Spleen (tissue), 7 donors: ENCODE data around the gene SH3RF1.

Experiments
- POLR2A ChIP-seq, 3 donors: fragments of 450-650 bp; IDR thresholded peaks; one replicate each; pipeline ENCODE4 v1.5.1; 2017; ENCODE audit warnings: antibody characterized with exemption in 3 of 3, mild to moderate bottlenecking in 1 of 3
- POLR2AphosphoS5 ChIP-seq, 3 donors: sonication (generic); formaldehyde crosslinking; IDR thresholded peaks; one replicate each; pipeline ENCODE4 v1.5.1; 2017; ENCODE audit warnings: antibody characterized with exemption in 3 of 3
- TF ChIP-seq, protein P1 (sequence below), 11 experiments: fragments of 200-600 bp in 7 of 11; fragments of 450-650 bp in 4 of 11; sonication (generic) in 4 of 11; IDR thresholded peaks in 8 of 11; conservative IDR thresholded peaks in 3 of 11; 1 replicate in 7 of 11; 2 replicates in 4 of 11; pipeline versions ENCODE4 v1.4.0 to v1.8.0; 2016 to 2021; ENCODE audit warnings: antibody characterized with exemption in 11 of 11, inconsistent platforms in 4 of 11, mild to moderate bottlenecking in 1 of 11
- donor health status: DM: no; HTN: no; CAD: no; lungs with moderate emphysema.
- donor health status: DM: no; HTN: no; CAD: no.
- donor health status: DM: no; HTN: no; CAD: no.

DNA sequence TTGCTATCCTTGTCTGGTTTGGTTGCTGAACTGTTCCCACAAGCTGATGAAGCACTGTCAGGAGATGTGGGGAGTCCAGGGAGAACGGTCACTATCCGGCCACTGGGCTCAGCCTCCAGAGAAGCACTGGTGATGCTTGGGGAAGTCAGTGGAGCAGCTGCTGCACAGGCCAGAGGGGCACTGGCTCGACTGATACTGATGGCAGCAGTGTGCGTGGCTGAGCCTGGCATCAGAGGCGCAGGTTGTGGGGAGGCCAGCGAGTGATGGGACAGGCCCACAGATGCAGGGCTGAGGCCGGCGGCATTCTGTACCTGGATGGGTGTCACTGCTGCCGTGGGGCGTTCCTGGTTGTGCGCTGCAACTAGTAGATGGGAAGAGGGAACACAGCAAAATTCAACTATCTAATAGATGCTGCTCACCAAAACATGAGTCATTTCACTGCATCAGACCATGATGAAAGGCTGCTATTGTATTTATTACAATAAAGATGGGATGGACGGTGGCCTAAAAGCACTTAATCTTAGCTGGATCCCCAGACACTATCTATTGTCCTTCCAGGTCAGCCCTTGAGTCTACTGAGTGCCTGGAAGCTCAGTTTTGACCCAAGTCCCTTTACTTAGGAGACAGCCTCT is 154.4 kb downstream of the SH3RF1 start:
- TF ChIP-seq, protein P1, sequence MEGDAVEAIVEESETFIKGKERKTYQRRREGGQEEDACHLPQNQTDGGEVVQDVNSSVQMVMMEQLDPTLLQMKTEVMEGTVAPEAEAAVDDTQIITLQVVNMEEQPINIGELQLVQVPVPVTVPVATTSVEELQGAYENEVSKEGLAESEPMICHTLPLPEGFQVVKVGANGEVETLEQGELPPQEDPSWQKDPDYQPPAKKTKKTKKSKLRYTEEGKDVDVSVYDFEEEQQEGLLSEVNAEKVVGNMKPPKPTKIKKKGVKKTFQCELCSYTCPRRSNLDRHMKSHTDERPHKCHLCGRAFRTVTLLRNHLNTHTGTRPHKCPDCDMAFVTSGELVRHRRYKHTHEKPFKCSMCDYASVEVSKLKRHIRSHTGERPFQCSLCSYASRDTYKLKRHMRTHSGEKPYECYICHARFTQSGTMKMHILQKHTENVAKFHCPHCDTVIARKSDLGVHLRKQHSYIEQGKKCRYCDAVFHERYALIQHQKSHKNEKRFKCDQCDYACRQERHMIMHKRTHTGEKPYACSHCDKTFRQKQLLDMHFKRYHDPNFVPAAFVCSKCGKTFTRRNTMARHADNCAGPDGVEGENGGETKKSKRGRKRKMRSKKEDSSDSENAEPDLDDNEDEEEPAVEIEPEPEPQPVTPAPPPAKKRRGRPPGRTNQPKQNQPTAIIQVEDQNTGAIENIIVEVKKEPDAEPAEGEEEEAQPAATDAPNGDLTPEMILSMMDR (IDR thresholded peaks at IDR 0.05 in 8 of 11, conservative IDR thresholded peaks at IDR 0.05 in 3 of 11): no peak
- no peak for TF ChIP-seq POLR2A (IDR thresholded peaks at IDR 0.05)
- TF ChIP-seq POLR2AphosphoS5 (IDR thresholded peaks at IDR 0.05): no peak
